Caki2 (cell line): ENCODE results near the gene GRM7. TPM values are rescaled to one million over a fixed set of nuclear protein-coding genes. Genes with fewer than 3 reads are reported as not detected.

Experiments
- DNase-seq: peaks from one replicate; pipeline ENCODE4 v3.0.0-alpha.2; 2015; ENCODE audit warnings: low read depth
- in situ Hi-C: cut with HindIII; loops from 2 replicates; pipeline ENCODE4 v1.10.0; 2016; ENCODE audit warnings: low sequenced_read_pairs, low pct_unique_long_range_greater_than_20kb, mixed read lengths
- total RNA-seq: library from RNA; depleted of rRNA; stranded (reverse); fragments of >200 nt; shearing (Covaris generic); gene quantifications from 2 replicates; pipeline ENCODE4 v1.2.3, GENCODE V29; 2014; ENCODE audit warnings: low replicate concordance

The GRM7 gene
- total RNA-seq, 1 experiment from 2014 or later = not detected

DNA sequence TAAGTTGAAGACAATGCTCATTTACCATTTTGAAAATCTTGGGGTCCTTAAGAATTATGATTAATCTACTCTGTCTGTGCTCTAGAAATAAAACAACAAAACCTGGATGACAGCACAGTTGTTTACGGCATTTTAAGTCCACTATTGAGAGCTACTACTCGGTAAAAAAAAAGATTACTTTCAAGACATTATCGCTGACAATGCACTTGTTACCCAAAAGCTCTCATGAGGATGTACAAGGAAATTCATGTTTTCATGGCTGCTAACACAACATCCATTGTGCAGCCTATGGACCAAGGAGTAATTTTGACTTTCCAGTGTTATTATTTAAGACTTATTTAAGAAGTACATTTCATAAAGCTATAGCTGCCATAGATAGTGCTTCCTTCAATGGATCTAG lies 221.3 kb downstream of the GRM7 start:
- no peak for DNase-seq
- in situ Hi-C loops = no loop called here

DNA sequence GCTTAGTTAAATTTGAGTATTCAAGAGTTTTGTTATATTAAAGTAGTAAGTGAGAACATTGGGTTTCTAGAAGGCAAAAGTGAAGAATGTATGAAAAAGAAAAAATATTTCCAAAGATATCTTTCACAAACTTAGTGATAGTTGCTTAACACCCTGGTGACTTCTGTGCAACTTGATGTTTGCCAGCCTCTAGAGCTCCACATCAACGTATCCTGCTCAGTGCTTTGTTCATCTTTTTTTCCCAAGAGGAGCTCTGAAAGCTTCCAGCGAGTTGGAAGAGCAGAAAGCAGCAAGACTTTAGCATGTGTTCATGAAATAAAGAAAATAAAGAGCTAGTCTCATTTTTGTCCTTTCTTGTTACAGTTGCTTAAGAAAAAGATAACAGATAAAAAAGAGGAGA lies 225.5 kb downstream of the GRM7 start:
- in situ Hi-C loops = no loop called here
- no peak for DNase-seq

DNA sequence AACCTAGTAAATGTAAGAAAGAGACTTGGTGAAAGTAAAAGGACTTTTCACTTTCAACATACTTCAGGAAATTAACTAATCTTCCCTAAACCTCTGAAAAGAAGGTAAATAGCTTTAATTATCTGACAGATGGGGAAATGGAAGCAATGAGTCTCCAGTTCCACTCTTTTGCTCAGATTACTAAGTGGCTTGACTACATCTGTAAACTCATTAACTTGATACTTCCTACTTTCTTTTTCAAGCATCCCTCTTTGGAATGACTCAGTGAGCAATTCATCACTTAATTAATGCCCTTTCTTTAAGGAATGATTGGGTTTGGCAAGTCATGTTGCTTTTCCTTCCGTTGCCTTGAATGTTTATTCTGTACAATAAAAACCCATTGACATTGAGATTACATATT lies 234.2 kb downstream of the GRM7 start:
- peak; percentile 10 for DNase-seq
- in situ Hi-C loops = no loop called here

DNA sequence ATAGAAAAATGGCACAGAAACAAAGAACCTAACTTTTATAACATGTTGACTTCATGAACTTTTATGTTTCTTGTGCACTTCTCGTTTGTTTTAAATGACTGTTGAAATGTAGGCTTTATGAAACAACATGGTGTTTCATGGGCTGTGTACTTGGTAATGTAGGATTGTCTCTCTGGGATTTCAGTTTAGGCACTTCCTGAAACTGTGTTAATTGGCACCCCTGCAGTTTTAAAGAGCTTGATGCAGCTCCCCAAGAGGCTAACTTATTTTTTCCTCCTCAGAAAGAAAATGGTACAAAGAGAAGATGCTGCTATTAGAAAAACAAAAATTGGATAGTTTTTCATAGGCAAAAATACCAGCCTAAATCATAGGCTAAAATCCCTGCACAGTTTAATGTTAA lies 239.2 kb downstream of the GRM7 start:
- no peak for DNase-seq
- in situ Hi-C loops = no loop called here

DNA sequence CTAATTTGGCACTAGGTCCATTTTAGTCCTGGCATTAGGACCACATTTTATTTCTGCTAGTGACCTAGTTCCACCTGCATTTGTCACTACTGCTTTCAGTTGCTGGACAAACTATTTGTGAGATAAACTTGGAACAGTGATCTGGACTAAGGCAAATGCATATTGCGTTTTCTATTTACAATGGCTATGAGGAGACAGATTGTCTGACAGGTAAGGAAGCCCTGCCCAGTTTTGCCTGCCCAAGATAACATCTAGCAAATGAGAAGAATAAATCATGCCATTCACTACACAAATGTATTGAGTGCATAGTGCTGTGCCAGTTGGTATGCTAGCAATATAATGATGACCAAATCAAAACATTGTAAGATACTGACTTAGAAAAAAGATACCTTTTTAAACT lies 245.7 kb downstream of the GRM7 start:
- in situ Hi-C loops = no loop called here
- DNase-seq = no peak

DNA sequence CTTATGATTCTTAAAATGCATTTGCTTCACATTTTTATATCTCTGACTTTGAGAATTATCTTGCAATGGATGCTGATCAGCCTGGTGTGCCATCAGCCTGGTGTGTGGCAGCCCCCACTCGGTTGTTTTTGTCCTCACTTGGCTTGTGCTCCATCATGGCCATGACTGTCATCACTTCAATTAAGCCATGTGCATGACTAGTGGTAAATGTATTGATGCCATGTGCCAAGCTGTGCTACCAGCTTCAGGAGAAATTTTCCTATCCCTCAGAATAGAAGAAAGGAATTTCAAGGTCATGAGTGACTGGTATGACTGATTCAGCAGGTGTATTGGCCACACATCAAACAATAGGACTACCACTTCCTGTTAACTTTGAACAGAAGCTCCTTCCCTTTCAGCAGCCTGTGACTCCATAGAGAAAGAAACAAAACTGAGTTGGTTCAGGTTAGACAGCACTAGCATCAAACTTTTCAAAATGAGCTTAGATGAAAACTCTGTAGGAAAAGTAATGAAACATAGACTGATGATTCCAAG lies 251.7 kb downstream of the GRM7 start:
- in situ Hi-C loops = no loop called here
- DNase-seq = no peak

DNA sequence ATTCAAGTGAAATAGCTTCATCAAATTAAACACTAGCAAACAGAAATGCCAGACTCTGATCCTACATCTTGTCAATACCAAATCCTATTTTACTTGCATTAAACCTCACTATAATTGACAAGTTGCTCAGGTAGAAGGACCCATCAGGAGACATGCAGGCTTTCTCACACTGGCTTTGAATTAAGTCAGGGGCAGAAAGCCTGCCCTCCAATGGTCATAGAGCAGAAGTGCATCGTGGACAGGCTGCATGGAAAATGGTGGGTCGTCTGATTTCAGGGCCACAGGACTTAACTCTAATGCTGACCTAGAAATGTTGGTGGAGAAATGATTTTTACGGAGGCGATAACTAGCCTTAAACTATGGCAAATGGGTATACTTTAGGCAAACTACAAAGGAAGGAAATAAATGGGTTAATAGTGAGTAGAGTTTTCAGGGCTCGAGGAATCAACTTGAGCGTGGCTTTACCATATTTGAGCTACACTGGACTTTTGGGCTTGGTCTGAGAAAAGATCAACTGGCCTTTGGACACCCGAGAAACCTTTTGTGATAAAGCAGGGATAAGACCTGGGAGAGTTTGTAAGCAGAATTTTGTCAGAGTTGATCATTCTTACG lies 283.9 kb downstream of the GRM7 start:
- in situ Hi-C loops = no loop called here
- DNase-seq = no peak

DNA sequence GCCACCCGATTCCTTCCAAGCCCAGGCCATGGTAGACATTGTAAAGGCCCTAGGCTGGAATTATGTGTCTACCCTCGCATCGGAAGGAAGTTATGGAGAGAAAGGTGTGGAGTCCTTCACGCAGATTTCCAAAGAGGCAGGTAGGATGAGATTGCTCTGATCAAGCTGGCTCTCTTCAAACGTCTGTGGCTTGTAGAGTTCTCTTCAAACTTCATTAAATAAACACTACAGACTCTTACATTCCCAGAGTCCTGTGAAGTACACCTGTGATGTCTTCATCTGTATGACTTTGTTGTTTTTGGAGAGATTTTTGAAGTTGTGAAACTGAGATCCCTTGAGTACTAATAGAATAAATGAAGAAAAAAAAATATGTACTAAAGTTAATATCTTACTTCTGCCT lies 285.6 kb downstream of the GRM7 start:
- in situ Hi-C loops = no loop called here
- peak; percentile 12 for DNase-seq

DNA sequence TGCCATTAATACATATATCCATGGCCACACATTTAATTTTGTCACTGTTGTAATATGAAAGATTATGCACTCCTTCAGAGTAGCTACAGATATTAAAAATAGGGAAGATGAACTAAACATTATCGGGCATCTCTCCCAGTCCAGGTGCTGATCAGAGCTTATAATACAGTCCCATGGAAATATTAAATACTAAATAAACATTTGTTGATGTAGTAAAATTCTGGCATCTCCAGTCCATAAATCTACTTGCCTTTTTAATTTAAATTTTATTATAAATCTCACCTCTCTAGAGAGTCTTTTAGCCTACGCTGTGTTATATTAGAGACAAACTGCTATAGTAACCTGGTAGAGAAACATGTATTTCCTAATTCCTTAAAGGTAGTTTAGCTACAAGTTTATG lies 297.6 kb downstream of the GRM7 start:
- no peak for DNase-seq
- in situ Hi-C loops = no loop called here

DNA sequence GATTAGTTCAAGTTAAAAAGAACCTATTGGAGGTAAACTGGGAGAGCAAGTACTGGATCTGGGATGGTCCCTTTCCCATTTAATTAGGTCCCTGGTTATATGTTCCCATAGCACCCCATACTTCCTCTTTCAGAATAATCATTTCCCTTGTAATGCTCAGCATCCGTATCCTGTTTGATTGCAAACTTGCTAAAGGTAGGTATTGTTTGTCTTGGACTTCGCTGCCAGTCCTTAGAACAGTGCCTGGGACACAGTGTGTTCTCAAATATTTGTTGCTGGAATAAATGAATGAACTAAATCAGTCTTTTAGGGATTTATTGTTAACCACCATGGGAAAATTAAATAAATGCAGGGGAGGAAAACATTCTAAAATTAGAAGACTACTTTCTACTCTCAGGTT lies 299.8 kb downstream of the GRM7 start:
- no peak for DNase-seq
- in situ Hi-C loops = no loop called here

DNA sequence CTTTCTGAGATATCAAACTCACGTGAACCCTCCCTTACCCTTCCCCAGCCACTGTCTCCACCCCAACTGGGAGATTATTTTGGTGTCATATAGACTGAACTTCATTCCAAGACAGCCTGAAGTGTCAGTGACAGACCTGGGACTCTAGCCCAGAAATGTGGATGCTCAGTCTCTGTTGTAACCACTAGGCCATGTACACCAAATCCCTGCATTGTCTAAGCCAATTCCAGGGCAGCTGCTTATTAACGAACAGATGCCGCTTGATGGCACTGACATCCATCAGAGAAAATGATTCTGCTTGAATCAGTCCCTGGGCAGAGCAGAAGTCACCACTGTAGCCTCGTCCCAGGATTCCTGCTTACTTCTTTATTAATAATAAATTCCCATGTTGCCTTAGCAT lies 305.5 kb downstream of the GRM7 start:
- in situ Hi-C loops = no loop called here
- DNase-seq = no peak

DNA sequence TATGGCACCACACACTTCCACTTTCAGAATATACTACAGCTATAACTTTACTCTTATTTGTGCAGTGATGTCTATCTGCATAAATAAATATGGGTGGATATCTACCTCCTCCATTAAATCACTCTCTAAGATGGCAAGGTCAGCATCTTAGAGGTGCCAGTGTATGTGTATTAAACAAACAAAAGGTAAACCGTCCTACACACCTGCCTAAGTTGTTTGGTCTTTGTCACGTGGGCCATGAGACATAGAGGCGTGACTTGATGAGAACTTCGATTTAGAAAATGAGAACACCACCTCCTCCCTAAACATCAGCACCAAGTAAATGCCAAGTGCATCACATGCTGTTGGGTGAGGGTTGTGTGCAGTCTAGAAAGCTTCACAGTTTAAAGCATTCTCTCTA lies 310.6 kb downstream of the GRM7 start:
- no peak for DNase-seq
- in situ Hi-C loops = no loop called here

DNA sequence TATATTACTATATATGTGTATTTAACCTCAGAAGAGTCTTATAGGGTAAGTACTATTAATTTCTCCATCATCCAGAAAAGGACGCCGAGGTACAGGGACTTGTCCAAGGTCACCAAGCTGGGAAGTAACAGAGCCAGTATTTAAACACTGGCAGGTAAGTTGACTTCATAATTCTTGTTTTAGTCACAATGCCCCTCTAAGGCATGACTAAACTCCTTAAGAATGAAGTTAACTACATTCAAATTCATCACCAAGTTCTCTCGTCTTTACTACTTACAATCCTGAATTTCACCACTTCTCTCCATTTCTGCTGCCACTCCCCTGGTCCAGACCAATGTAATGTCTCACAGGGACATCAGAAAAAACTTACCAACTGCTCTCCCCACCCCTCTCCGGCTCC lies 312.1 kb downstream of the GRM7 start:
- DNase-seq = no peak
- in situ Hi-C loops = no loop called here

DNA sequence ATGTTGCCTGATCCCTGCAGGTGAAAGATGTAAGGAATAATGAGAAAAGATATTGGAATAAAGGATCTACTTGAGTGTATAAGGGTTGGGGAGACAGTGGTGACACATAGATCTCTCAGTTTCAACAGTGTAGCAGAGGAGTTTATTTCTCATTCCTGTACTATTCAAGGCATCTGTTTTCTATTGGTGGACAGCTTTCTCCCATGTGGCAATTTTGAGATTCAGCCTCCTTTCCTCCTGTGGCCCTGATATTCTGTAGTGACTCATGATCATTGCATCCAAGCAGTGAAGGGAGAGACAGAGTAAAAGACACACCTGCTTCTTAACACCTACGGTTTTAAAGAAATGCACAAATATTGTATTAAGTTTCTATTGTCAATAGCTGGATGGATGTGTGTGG lies 327.6 kb downstream of the GRM7 start:
- DNase-seq = peak; percentile 36
- in situ Hi-C loops = no loop called here

DNA sequence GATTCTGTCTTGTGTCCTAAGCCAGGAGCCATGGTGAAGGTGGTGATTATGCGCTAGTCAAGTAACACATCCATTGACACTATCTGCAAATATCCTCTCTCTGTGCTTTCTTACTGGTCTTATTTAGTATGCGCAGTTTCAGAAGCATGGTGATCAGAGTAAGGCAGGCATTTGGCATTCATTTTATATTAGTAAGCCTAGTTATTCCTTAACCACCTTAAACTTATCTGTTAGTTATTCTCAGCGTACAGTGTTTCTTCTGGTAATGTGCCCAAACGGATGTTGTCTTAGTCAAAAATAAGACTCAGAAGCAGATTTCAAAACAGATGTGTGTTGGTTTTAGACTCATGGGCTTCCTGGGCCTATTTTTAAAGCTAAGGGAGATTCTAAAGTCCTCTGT lies 329.2 kb downstream of the GRM7 start:
- DNase-seq = peak; percentile 83
- in situ Hi-C loops = no loop called here

DNA sequence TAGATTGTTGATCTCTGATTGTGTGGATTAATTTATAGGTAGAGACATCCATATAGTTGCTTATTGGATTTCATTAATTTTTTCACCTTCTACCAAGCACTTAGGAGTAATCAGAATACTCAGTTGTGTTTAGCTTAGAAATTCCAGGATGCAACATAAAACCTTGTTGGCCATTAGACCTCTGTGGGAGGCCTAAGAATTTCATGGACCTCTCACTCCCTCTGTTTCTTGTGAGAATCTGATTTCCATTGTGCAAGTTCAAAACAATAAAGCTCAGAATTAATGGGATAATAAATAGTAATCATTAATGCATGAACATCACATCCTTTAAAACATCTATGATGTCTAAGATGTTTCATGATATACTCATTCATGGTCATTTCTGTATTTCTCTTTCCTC lies 332.4 kb downstream of the GRM7 start:
- DNase-seq = no peak
- in situ Hi-C loops = no loop called here

DNA sequence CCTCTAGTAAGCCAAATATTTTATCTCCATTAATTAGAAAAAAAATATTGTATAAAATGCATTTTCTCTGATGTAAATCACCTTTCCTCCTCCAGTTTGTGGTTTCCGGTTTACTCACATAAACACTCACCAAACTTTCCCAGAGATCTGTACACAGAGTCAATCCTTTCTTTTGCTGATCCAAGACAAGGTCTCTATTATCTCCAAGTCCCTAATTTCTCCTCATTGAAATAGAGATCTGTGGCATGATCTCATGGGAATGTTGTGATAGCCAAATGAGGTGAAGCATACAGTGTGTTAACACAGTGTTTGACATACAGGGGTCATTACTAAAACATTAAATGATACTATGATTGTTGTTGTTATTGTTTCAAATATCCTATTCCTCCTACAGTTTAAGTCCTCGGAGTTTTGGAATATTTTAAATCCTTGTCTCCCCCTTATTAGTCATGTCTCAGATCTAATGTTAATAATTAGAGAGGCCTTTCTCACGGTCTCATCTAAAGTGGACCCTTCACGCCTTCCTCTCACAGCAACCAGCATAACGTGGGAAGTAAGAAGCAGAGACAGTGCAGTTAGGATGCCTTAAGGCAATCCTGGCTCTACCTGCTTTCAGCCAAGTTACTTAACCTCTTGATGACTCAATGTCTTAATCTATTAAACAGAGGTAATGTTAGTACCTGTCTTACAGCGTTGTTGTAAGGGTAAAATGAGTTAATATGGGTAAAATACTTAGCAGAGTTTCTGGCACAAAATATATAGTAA lies 333.3 kb downstream of the GRM7 start:
- in situ Hi-C loops = no loop called here

DNA sequence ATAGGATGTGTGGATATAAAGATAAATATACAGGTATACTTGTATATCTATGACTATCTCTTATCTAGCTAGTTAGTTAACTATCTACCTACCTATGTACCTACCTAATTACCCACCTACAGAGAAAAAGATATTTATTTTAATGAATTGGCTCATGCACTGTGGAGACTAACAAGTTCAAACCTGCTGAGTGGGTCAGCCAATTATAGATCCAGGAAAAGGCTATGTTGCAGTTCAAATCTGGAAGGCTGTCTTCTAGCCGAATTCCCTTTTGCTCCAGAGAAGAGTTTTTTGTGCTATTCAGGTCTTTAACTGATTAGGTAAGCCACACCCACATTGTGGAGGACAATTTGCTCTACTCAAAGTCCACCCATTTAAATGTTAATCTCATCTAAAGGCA lies 335.0 kb downstream of the GRM7 start:
- no peak for DNase-seq
- in situ Hi-C loops = no loop called here

More for the DNA sequence above, 333.3 kb downstream of the GRM7 start:
- peak; percentile 83 for DNase-seq

DNA sequence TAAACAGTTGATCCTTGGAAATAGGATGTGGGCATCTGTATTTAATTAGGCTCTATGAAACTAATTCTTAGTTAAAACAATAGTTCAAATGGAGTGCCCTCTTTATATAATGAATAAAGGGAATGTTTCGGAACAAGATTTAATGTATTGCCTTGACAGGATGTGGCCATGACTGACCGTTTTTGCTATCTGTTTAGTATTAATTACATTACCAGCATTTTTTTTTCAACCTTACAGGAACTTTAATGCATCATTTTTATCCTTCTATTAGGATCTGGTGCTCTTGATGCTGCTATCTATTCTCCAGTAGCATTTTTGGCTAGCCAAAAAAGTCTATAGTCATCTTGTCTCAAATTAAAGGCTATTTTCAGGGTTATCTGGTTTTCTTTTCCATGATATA lies 340.9 kb downstream of the GRM7 start:
- no peak for DNase-seq
- in situ Hi-C loops = no loop called here
